ENCODE data around the gene SDR42E2.

GRCh38 chr16:22232277-22233036, 70.2 kb downstream of the SDR42E2 start:
- no peak for TF ChIP-seq CTCF (IDR thresholded peaks at IDR 0.05; ENCODE audit: poor library complexity, severe bottlenecking)
- no peak for TF ChIP-seq POLR2AphosphoS5 (IDR thresholded peaks at IDR 0.05)
- TF ChIP-seq EZH2 (IDR thresholded peaks at IDR 0.05; ENCODE audit: borderline replicate concordance, insufficient read depth, low read length, poor library complexity, severe bottlenecking): no peak
- TF ChIP-seq MXI1 (conservative IDR thresholded peaks at IDR 0.05; ENCODE audit: poor library complexity, severe bottlenecking): no peak
- no peak for TF ChIP-seq TAF1 (IDR thresholded peaks at IDR 0.05; ENCODE audit: low read depth)
- TF ChIP-seq REST (IDR thresholded peaks at IDR 0.05; ENCODE audit: borderline replicate concordance): no peak

All from neural cell (in vitro differentiated cells).